T-helper 2 cell treated with Interferon-gamma antibody and Interleukin-4, amounts not matched to agents 5 μg/mL and 100 μg/mL, for 36 hours (primary cell): ENCODE measurements around the gene LILRB3.
"Not testable (repeated sequence)": the region's sequence is repeated elsewhere in the genome, so short reads cannot be mapped to it uniquely, and the experiment has no call there.

ENCODE experiments used
- DNase-seq: peaks from one replicate; pipeline ENCODE4 v3.0.0; 2021; ENCODE audit warnings: low spot score
- H3K27ac Mint-ChIP-seq: one replicate; pipeline ENCODE4 v1.8.0; 2021; ENCODE audit warnings: mild to moderate bottlenecking, mixed read lengths
- H3K27me3 Mint-ChIP-seq: one replicate; pipeline ENCODE4 v1.8.0; 2021; ENCODE audit warnings: low read depth, mixed read lengths
- H3K36me3 Mint-ChIP-seq: one replicate; pipeline ENCODE4 v1.8.0; 2021; ENCODE audit warnings: low read depth, mixed read lengths
- H3K4me1 Mint-ChIP-seq: one replicate; pipeline ENCODE4 v1.8.0; 2021; ENCODE audit warnings: low read depth, mixed read lengths
- H3K4me3 Mint-ChIP-seq: one replicate; pipeline ENCODE4 v1.8.0; 2022; ENCODE audit warnings: mild to moderate bottlenecking, moderate library complexity, mixed read lengths
- H3K9me3 Mint-ChIP-seq: one replicate; pipeline ENCODE4 v1.8.0; 2021; ENCODE audit warnings: mixed read lengths

LILRB3 gene

GRCh38 chr19:54181894-54182293 is 40.9 kb downstream of the LILRB3 start:
- DNase-seq, H3K4me3 Mint-ChIP-seq, H3K9me3 Mint-ChIP-seq, H3K27ac Mint-ChIP-seq, H3K27me3 Mint-ChIP-seq, H3K4me1 Mint-ChIP-seq: not testable (repeated sequence)
- peaks cover 33% of the 10 kb centered on the region for H3K36me3 Mint-ChIP-seq

GRCh38 chr19:54180691-54181091 is 42.1 kb downstream of the LILRB3 start:
- DNase-seq, result no peak
- Mint-ChIP-seq H3K27me3 (no peaks in the 10 kb centered on the region), H3K4me3 (no peak overlapping the region), H3K4me1 (peaks cover 3% of the 10 kb centered on the region), H3K9me3 (no peaks in the 10 kb centered on the region), H3K27ac (no peak overlapping the region), H3K36me3 (peaks cover 32% of the 10 kb centered on the region)

- H3K27me3 Mint-ChIP-seq, result no peaks in the 10 kb centered on the region
- no peak for DNase-seq
- no peaks in the 10 kb centered on the region for H3K9me3 Mint-ChIP-seq
- H3K4me3 Mint-ChIP-seq, result no peak overlapping the region
- peak overlapping the region; percentile 20 for H3K27ac Mint-ChIP-seq
- no peaks in the 10 kb centered on the region for H3K4me1 Mint-ChIP-seq
- peaks cover 29% of the 10 kb centered on the region for H3K36me3 Mint-ChIP-seq
Observed at GRCh38 chr19:54179921-54180461, 42.8 kb downstream of the LILRB3 start.

- Mint-ChIP-seq H3K9me3 (no peaks in the 10 kb centered on the region), H3K4me3 (no peak overlapping the region), H3K27ac (no peak overlapping the region), H3K36me3 (peaks cover 29% of the 10 kb centered on the region), H3K27me3 (no peaks in the 10 kb centered on the region), H3K4me1 (no peaks in the 10 kb centered on the region)
- DNase-seq, result no peak
Observed at GRCh38 chr19:54179262-54179852, 43.5 kb downstream of the LILRB3 start.

- no peak overlapping the region for H3K27ac Mint-ChIP-seq
- H3K9me3 Mint-ChIP-seq, result no peaks in the 10 kb centered on the region
- H3K4me3 Mint-ChIP-seq, result no peak overlapping the region
- no peaks in the 10 kb centered on the region for H3K4me1 Mint-ChIP-seq
- DNase-seq, result no peak
- no peaks in the 10 kb centered on the region for H3K27me3 Mint-ChIP-seq
- H3K36me3 Mint-ChIP-seq, result peaks cover 26% of the 10 kb centered on the region
Observed at GRCh38 chr19:54178581-54179261, 44.1 kb downstream of the LILRB3 start.

- H3K27ac Mint-ChIP-seq, result no peak overlapping the region
- DNase-seq, result no peak
Observed at GRCh38 chr19:54173951-54174834, 48.6 kb downstream of the LILRB3 start.

GRCh38 chr19:54173359-54173699 is 49.5 kb downstream of the LILRB3 start:
- no peaks in the 10 kb centered on the region for H3K27me3 Mint-ChIP-seq
- H3K4me3 Mint-ChIP-seq, result no peak overlapping the region
- H3K9me3 Mint-ChIP-seq, result no peaks in the 10 kb centered on the region
- no peak overlapping the region for H3K27ac Mint-ChIP-seq
- peaks cover 2% of the 10 kb centered on the region for H3K4me1 Mint-ChIP-seq
- DNase-seq, result no peak
- peaks cover 10% of the 10 kb centered on the region for H3K36me3 Mint-ChIP-seq

More at GRCh38 chr19:54173951-54174834, 48.6 kb downstream of the LILRB3 start:
- no peaks in the 10 kb centered on the region for H3K27me3 Mint-ChIP-seq
- no peaks in the 10 kb centered on the region for H3K4me1 Mint-ChIP-seq
- no peak overlapping the region for H3K4me3 Mint-ChIP-seq
- H3K36me3 Mint-ChIP-seq, result peaks cover 15% of the 10 kb centered on the region
- H3K9me3 Mint-ChIP-seq, result no peaks in the 10 kb centered on the region

- DNase-seq, result no peak
- no peak within 1 kb of the TSS for H3K27ac Mint-ChIP-seq
- H3K27me3 Mint-ChIP-seq, result no peaks in the 10 kb centered on the region
Observed at GRCh38 chr19:54172471-54173358, 50.1 kb downstream of the LILRB3 start, which contains the start of gene TMC4. TSS of gene TMC4 (minus strand) at chr19:54173160. CDS start at chr19:54173117, 43 bp downstream.

GRCh38 chr19:54171736-54172431 is 50.9 kb downstream of the LILRB3 start:
- not testable (repeated sequence) for H3K27me3 Mint-ChIP-seq, DNase-seq, H3K36me3 Mint-ChIP-seq, H3K4me1 Mint-ChIP-seq, H3K9me3 Mint-ChIP-seq, H3K4me3 Mint-ChIP-seq
- peak overlapping the region; percentile 34 for H3K27ac Mint-ChIP-seq

More at GRCh38 chr19:54172471-54173358, 50.1 kb downstream of the LILRB3 start, which contains the start of gene TMC4:
- Mint-ChIP-seq H3K4me1 (peaks cover 5% of the 10 kb centered on the region), H3K9me3 (no peaks in the 10 kb centered on the region), H3K4me3 (no peak within 1 kb of the TSS), H3K36me3 (peaks cover 5% of the 10 kb centered on the region)

GRCh38 chr19:54169149-54169740 is 53.6 kb downstream of the LILRB3 start:
- H3K27ac Mint-ChIP-seq, result no peak overlapping the region
- H3K4me3 Mint-ChIP-seq, result no peak overlapping the region

GRCh38 chr19:54168174-54168917 is 54.5 kb downstream of the LILRB3 start:
- Mint-ChIP-seq H3K27ac (no peak overlapping the region), H3K9me3 (no peaks in the 10 kb centered on the region), H3K4me3 (no peak overlapping the region), H3K4me1 (peaks cover 13% of the 10 kb centered on the region), H3K36me3 (no peaks in the 10 kb centered on the region), H3K27me3 (no peaks in the 10 kb centered on the region)
- DNase-seq, result peak; percentile 82

More at GRCh38 chr19:54169149-54169740, 53.6 kb downstream of the LILRB3 start:
- Mint-ChIP-seq H3K27me3 (no peaks in the 10 kb centered on the region), H3K36me3 (no peaks in the 10 kb centered on the region), H3K9me3 (no peaks in the 10 kb centered on the region), H3K4me1 (peaks cover 8% of the 10 kb centered on the region)
- DNase-seq, result no peak
